Measurements from ENCODE around the gene WFDC6. TPM values are rescaled to one million over a fixed set of nuclear protein-coding genes. Genes with fewer than 3 reads are reported as not detected.

Gene WFDC6
- total and polyA plus RNA-seq, 7 donors, result not detected

- 74 to 80% (median 79%) methylated on average over 5 of the region's 5 CpGs for WGBS, 3 donors
- no peak overlapping the region for H3K4me3 ChIP-seq
- peaks cover 0 to 20% (median 0%) of the 10 kb centered on the region in 3 donors for H3K27me3 ChIP-seq (ENCODE audit: insufficient read depth in 3 of 3, low read length in 2 of 3)
- DNase-seq, result no peak
- H3K36me3 ChIP-seq (ENCODE audit: insufficient read depth in 1 of 2, low read depth in 1 of 2), result no peaks in the 10 kb centered on the region
- H3K27ac ChIP-seq, result no peak overlapping the region
- H3K9me3 ChIP-seq, result no peaks in the 10 kb centered on the region
- ATAC-seq, result no peak
- no peaks in the 10 kb centered on the region for H3K4me1 ChIP-seq
- no peak for TF ChIP-seq CTCF (IDR thresholded peaks at IDR 0.05)
- intact Hi-C loops (cut with DNase I), result no loop called here
These were observed 28.9 kb downstream of the WFDC6 start for GRCh38 chr20:45510242-45510862.

- WGBS, 3 donors, result 67 to 78% (median 78%) methylated on average over 4 of the region's 4 CpGs
- no peak for TF ChIP-seq CTCF (IDR thresholded peaks at IDR 0.05)
- intact Hi-C loops (cut with DNase I), result no loop called here
These were observed 30.2 kb downstream of the WFDC6 start for GRCh38 chr20:45509091-45509490.

GRCh38 chr20:45508068-45508886, 31.0 kb downstream of the WFDC6 start:
- no peak overlapping the region for H3K27ac ChIP-seq
- no peaks in the 10 kb centered on the region for H3K9me3 ChIP-seq
- H3K27me3 ChIP-seq (ENCODE audit: insufficient read depth in 3 of 3, low read length in 2 of 3), result peaks cover 0 to 34% (median 0%) of the 10 kb centered on the region in 3 donors
- no peak for TF ChIP-seq CTCF (IDR thresholded peaks at IDR 0.05)
- H3K4me3 ChIP-seq, result no peak overlapping the region
- WGBS, 3 donors, result 65 to 73% (median 67%) methylated on average over 7 of the region's 7 CpGs
- DNase-seq, result no peak
- intact Hi-C loops (cut with DNase I), result no loop called here
- no peaks in the 10 kb centered on the region for H3K4me1 ChIP-seq
- no peaks in the 10 kb centered on the region for H3K36me3 ChIP-seq (ENCODE audit: insufficient read depth in 1 of 2, low read depth in 1 of 2)
- ATAC-seq, result no peak

More at GRCh38 chr20:45509091-45509490, 30.2 kb downstream of the WFDC6 start:
- Histone ChIP-seq H3K4me1 (no peaks in the 10 kb centered on the region), H3K36me3 (ENCODE audit: insufficient read depth in 1 of 2, low read depth in 1 of 2) (no peaks in the 10 kb centered on the region), H3K4me3 (no peak overlapping the region), H3K27ac (no peak overlapping the region), H3K9me3 (no peaks in the 10 kb centered on the region), H3K27me3 (ENCODE audit: insufficient read depth in 3 of 3, low read length in 2 of 3) (peaks cover 0 to 31% (median 0%) of the 10 kb centered on the region in 3 donors)
- DNase-seq, result no peak
- no peak for ATAC-seq

- H3K9me3 ChIP-seq, result no peaks in the 10 kb centered on the region
- DNase-seq (no peak), ATAC-seq (no peak)
- H3K36me3 ChIP-seq (ENCODE audit: insufficient read depth in 1 of 2, low read depth in 1 of 2), result no peaks in the 10 kb centered on the region
- intact Hi-C loops (cut with DNase I), result no loop called here
- H3K4me3 ChIP-seq, result no peak overlapping the region
- WGBS, 3 donors, result 79 to 84% (median 81%) methylated on average over 5 of the region's 5 CpGs
- H3K27me3 ChIP-seq (ENCODE audit: insufficient read depth in 3 of 3, low read length in 2 of 3), result peaks cover 0 to 34% (median 0%) of the 10 kb centered on the region in 3 donors
- H3K27ac ChIP-seq, result no peak overlapping the region
- TF ChIP-seq CTCF (IDR thresholded peaks at IDR 0.05), result no peak
- no peaks in the 10 kb centered on the region for H3K4me1 ChIP-seq
These were observed 32.1 kb downstream of the WFDC6 start for GRCh38 chr20:45507011-45507820.

All from psoas muscle (tissue), 8 donors.